ENCODE data around the gene MAPK8IP3.

- no peak for TF ChIP-seq ZNF274 (IDR thresholded peaks at IDR 0.05; ENCODE audit: low read depth, low read length)
- no peak for TF ChIP-seq YY1 (IDR thresholded peaks at IDR 0.05; ENCODE audit: insufficient read depth, insufficient read length)
- no peak for TF ChIP-seq SUZ12 (IDR thresholded peaks at IDR 0.05; ENCODE audit: extremely low read depth, insufficient read depth, insufficient read length)
Observed at GRCh38 chr16:1771864-1772361, 65.9 kb downstream of the MAPK8IP3 start.
